Nephron (organoid): Measurements from ENCODE around the gene TICAM1.

Source experiments
- H3K27ac Mint-ChIP-seq, 3 experiments: 2 replicates each; pipeline ENCODE4 v1.8.0; 2020; ENCODE audit warnings: mixed read lengths in 3 of 3, mild to moderate bottlenecking in 2 of 3, moderate library complexity in 1 of 3
- H3K27me3 Mint-ChIP-seq: 2 replicates; pipeline ENCODE4 v1.8.0; 2021; ENCODE audit warnings: low read depth, mild to moderate bottlenecking, moderate library complexity, mixed read lengths
- H3K36me3 Mint-ChIP-seq: 2 replicates; pipeline ENCODE4 v1.8.0; 2020; ENCODE audit warnings: low read depth, mixed read lengths
- H3K4me1 Mint-ChIP-seq: 2 replicates; pipeline ENCODE4 v1.8.0; 2020; ENCODE audit warnings: mixed read lengths
- H3K4me3 Mint-ChIP-seq, 3 experiments: 2 replicates each; pipeline ENCODE4 v1.8.0; 2020; ENCODE audit warnings: mild to moderate bottlenecking in 3 of 3, mixed read lengths in 3 of 3, moderate library complexity in 2 of 3
- H3K9me3 Mint-ChIP-seq: 2 replicates; pipeline ENCODE4 v1.8.0; 2020; ENCODE audit warnings: mixed read lengths
- TF ChIP-seq, protein P1 (sequence below), 3 experiments: fragments of 200-600 bp; sonication (generic); IDR thresholded peaks; one replicate each; pipeline ENCODE4 v1.5.0; 2021; ENCODE audit warnings: antibody characterized with exemption in 3 of 3; ENCODE audit not compliant: unreplicated experiment in 3 of 3

TICAM1 gene

DNA sequence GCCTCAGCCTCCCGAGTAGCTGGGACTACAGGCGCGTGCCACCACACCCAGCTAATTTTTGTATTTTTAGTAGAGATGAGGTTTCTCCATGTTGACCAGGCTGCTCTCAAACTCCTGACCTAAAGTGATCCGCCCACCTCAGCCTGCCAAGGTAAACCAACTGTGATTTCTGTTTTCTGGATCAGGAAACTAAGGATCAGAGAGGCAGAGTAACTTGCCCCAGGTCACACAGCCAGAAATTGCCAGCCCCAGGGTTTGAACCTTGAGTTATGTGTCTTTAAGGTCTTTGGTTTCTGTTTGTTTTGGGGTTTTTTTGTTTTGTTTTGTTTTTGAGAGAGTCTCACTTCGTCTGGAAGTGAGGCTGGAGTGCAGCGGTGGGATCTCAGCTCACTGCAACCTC lies 40.2 kb upstream of the TICAM1 start:
- Mint-ChIP-seq H3K36me3 (no peaks in the 10 kb centered on the region), H3K27me3 (peaks cover 10% of the 10 kb centered on the region), H3K27ac (no peak overlapping the region), H3K9me3 (no peaks in the 10 kb centered on the region), H3K4me3 (no peak overlapping the region), H3K4me1 (peaks cover 5% of the 10 kb centered on the region)
- TF ChIP-seq, protein P1, sequence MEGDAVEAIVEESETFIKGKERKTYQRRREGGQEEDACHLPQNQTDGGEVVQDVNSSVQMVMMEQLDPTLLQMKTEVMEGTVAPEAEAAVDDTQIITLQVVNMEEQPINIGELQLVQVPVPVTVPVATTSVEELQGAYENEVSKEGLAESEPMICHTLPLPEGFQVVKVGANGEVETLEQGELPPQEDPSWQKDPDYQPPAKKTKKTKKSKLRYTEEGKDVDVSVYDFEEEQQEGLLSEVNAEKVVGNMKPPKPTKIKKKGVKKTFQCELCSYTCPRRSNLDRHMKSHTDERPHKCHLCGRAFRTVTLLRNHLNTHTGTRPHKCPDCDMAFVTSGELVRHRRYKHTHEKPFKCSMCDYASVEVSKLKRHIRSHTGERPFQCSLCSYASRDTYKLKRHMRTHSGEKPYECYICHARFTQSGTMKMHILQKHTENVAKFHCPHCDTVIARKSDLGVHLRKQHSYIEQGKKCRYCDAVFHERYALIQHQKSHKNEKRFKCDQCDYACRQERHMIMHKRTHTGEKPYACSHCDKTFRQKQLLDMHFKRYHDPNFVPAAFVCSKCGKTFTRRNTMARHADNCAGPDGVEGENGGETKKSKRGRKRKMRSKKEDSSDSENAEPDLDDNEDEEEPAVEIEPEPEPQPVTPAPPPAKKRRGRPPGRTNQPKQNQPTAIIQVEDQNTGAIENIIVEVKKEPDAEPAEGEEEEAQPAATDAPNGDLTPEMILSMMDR (IDR thresholded peaks at IDR 0.05; ENCODE audit: unreplicated experiment in 3 of 3): no peak

DNA sequence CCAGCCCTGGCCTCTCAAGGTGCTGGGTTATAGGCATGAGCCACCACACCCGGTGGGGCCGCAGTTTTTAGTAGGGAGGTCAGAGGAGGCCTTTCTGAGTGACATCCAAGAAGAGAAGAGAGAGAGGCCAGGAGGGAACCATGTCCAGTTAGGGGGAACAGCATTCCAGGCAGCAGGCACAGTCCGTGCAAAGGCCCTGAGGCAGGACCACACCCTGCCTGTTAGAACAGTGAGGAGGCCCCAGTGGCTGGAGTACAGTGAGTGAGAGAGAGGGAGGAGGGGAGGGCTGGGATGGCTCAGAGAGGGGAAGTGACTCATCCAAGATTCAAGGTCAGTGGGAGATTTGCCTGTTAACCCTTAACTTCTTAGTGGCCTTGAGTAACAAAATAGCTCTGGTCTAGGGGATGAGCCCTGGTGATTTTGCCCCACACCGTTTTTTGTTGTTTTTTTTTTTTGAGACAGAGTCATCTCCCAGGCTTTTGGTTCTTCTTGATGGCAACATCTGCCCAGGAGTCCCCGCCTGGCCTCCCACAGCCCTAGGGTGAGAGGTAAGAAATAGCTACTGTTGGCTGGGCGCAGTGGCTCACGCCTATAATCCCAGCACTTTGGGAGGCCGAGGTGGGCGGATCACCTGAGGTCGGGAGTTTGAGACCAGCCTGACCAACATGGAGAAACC lies 38.7 kb upstream of the TICAM1 start:
- no peaks in the 10 kb centered on the region for H3K36me3 Mint-ChIP-seq
- H3K4me1 Mint-ChIP-seq: peaks cover 9% of the 10 kb centered on the region
- peak overlapping the region in 1 of 3 experiments; percentile 24 for H3K27ac Mint-ChIP-seq
- TF ChIP-seq, protein P1 (IDR thresholded peaks at IDR 0.05; ENCODE audit: unreplicated experiment in 3 of 3): no peak
- H3K27me3 Mint-ChIP-seq: peaks cover 10% of the 10 kb centered on the region
- no peaks in the 10 kb centered on the region for H3K9me3 Mint-ChIP-seq
- H3K4me3 Mint-ChIP-seq: peak overlapping the region in 2 of 3 experiments; percentile 22 to 38

DNA sequence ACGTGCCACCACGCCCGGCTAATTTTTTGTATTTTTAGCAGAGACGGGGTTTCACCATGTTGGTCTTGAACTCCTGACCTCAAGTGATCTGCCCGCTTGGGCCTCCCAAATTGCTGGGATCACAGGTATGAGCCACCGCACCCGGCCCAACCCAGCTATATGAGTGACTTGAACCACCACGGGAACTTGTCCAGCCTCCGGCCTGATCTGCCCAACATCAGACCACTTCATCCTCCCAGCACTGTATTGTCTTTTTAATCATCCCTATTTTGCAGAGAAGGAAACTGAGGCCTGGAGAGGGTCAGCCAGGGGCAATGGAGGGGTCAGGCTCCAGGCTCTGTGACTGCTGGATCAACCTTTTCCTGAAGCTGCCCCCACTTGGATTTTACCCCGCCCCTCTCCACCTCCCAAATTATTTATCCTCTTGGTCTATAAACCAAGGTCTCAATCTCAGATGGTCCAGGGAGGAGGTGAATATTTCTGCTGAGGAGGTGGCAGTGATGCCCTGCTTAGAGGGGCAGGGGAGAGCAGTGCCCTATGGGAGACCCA lies 36.8 kb upstream of the TICAM1 start:
- Mint-ChIP-seq H3K9me3 (no peaks in the 10 kb centered on the region), H3K4me3 (peak overlapping the region; percentile 85 to 90 (median 89))

DNA sequence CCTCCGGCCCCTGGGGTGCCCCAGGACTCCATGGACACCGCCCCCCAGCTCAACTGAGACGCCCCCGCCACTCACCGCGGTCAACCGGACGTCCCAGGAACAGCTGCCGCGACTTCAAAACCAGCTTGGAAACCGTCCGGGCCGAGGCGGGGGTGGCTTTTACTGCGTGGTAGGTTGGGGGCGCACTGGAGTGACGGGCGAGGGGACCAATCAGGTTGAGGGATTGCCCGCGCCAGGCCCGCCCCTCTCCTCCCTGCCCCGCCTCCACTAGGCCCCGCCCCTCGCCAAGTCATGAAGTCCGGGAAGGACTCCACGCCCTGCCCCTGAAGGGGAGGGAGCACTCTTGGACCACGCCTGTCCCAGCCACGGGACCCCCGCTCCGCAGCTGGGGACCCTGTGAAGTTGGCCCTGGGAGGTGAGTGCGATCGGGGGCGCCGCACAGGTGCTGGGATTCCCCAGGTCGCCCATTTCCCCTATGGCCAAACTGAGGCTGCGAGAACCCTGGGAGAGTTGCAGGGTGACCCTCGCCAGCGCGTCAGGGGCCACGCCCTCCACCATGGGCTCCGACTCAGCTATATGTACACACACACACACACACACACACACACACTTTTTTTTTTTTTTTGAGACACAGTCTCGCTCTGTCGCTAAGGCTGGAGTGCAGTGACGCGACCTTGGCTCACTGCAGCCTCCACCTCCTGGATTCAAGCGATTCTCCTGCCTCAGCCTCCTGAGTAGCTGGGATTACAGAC lies 36.2 kb upstream of the TICAM1 start, which contains the start of gene PLIN3:
Gene PLIN3, minus strand, starts transcription at position 134 of the 752 bp plus-strand sequence. CDS start 6,273 bp downstream, outside the sequence.
- Mint-ChIP-seq H3K27me3 (no peaks in the 10 kb centered on the region), H3K4me3 (peak within 1 kb of the TSS; percentile 85 to 90 (median 89)), H3K9me3 (no peaks in the 10 kb centered on the region), H3K36me3 (peaks cover 8% of the 10 kb centered on the region), H3K27ac (peak within 1 kb of the TSS in 2 of 3 experiments; percentile 24 to 27), H3K4me1 (peaks cover 5% of the 10 kb centered on the region)
- TF ChIP-seq, protein P1 (IDR thresholded peaks at IDR 0.05; ENCODE audit: unreplicated experiment in 3 of 3): no peak

More for the DNA sequence above, 36.8 kb upstream of the TICAM1 start:
- Mint-ChIP-seq H3K27me3 (peaks cover 3% of the 10 kb centered on the region), H3K36me3 (peaks cover 8% of the 10 kb centered on the region), H3K27ac (no peak overlapping the region), H3K4me1 (peaks cover 5% of the 10 kb centered on the region)
- TF ChIP-seq, protein P1 (IDR thresholded peaks at IDR 0.05; ENCODE audit: unreplicated experiment in 3 of 3): no peak

DNA sequence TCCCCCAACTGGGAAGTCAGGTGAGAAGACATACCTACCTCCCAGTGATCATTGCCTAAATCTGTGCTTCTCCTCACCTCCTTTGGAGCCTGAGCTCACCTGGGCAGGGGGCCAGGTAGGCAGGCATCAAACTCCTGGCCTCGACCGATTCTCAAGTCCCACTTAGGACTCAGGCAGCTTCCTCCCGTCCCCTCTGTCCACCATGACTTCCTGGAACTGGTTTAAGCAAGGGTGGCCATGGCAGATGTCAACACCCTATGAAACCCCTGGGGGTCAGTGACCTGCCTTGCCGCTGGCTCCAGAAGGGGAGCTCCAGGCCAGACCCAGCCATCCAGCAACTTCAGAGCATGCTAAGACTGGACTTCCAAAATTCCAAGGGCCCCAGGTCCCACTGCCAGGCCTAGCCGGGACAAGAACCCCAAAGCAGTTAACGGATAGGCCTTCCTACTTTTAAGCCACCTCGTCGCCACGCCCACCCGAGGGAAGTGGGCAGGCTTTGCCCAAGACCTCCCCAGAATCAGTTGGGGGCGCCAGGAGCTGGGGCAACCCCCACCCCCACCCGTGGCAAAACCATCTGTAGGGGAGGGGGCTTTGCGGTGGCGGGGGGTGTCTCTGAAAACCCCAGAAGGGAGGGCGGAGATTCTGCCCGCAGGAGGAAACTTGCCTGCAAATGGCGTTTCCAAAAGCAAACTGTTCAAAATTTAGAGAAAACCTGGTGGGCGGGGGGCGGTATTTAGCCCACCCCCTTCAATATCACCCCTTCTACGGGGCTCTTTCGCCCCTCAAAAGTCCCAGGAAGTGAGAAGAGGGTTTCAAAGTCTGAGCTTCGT lies 35.3 kb upstream of the TICAM1 start:
- Mint-ChIP-seq H3K9me3 (no peaks in the 10 kb centered on the region), H3K27me3 (no peaks in the 10 kb centered on the region), H3K4me1 (peaks cover 5% of the 10 kb centered on the region), H3K36me3 (peaks cover 8% of the 10 kb centered on the region), H3K4me3 (peak overlapping the region; percentile 85 to 90 (median 89)), H3K27ac (peak overlapping the region in 2 of 3 experiments; percentile 22 to 24)
- TF ChIP-seq, protein P1 (IDR thresholded peaks at IDR 0.05; ENCODE audit: unreplicated experiment in 3 of 3): no peak
